K562 (cell line): Measurements from ENCODE around the gene TNFRSF19. TPM values are rescaled to one million over a fixed set of nuclear protein-coding genes. Genes with fewer than 3 reads are reported as not detected.

Experiments used
- ATAC-seq: fragments of 200-7000 bp; cut with Tn5 transposase; 3 replicates; pipeline ENCODE4 v1.9.1; 2020; ENCODE audit warnings: moderate library complexity
- BruUV-seq: library from RNA; stranded (reverse); fragments of 400-500 nt; replicated peaks from 2 replicates; lab custom pipeline; 2021; lab: Mats Ljungman, UMichigan
- CTCF ChIA-PET: fragments of 300-600 bp; formaldehyde crosslinking; extraction: SDS; loops from one replicate; lab custom pipeline; 2021; ENCODE audit warnings: low intra/inter-chr PET ratio; lab: Yijun Ruan, JAX
- POLR2A ChIA-PET: fragments of 300-600, 350-650 bp; sonication (Branson Sonifier 250); formaldehyde crosslinking; extraction: SDS; loops from one replicate; lab custom pipeline; 2021; ENCODE audit warnings: antibody characterized with exemption, inconsistent platforms; lab: Yijun Ruan, JAX
- DNase-seq, 4 experiments: peaks; one replicate each; pipeline versions ENCODE4 v3.0.0 to v3.0.0-alpha.2; 2011 to 2018; ENCODE audit warnings: low spot score in 3 of 4, mixed read lengths in 3 of 4; ENCODE audit errors: extremely low read depth in 1 of 4
- FAIRE-seq: peaks from 2 replicates; lab custom pipeline; 2011; peaks lifted over from hg19 to GRCh38; lab: Jason Lieb, UNC
- H2AFZ ChIP-seq: 2 replicates; pipeline ENCODE4 v1.6.0; 2011; ENCODE audit warnings: low read depth, low read length, control low read depth, inconsistent platforms
- H3K27ac ChIP-seq: fragments of 200-600 bp; 3 replicates; pipeline ENCODE4 v1.8.0; 2011; ENCODE audit warnings: low read depth, mild to moderate bottlenecking, control low read depth, inconsistent platforms, low read length, moderate library complexity, mixed read lengths; ENCODE audit errors: extremely low read depth
- H3K27me3 ChIP-seq, 2 experiments: fragments of 300-600 bp in 1 of 2; 2 replicates in 1 of 2; 3 replicates in 1 of 2; pipeline versions ENCODE4 v1.6.0 to v1.8.0; 2011; ENCODE audit warnings: inconsistent platforms in 2 of 2, low read length in 2 of 2, mild to moderate bottlenecking in 1 of 2, mixed read lengths in 1 of 2, moderate library complexity in 1 of 2; ENCODE audit not compliant: control insufficient read depth in 2 of 2, insufficient read depth in 2 of 2
- H3K36me3 ChIP-seq: fragments of 300-600 bp; 3 replicates; pipeline ENCODE4 v1.8.0; 2011; ENCODE audit warnings: mild to moderate bottlenecking, low read length, inconsistent platforms; ENCODE audit not compliant: control insufficient read depth, insufficient read depth
- H3K4me1 ChIP-seq, 2 experiments: fragments of 200-600 bp in 1 of 2; replicated peaks in 1 of 2; 2 replicates in 1 of 2; 3 replicates in 1 of 2; pipeline versions ENCODE4 v1.5.1 to v1.8.0; 2011; ENCODE audit warnings: inconsistent platforms in 2 of 2, low read length in 2 of 2, mild to moderate bottlenecking in 1 of 2, mixed read lengths in 1 of 2, moderate library complexity in 1 of 2; ENCODE audit not compliant: control insufficient read depth in 2 of 2, insufficient read depth in 2 of 2
- H3K4me2 ChIP-seq: 2 replicates; pipeline ENCODE4 v1.6.1; 2011; ENCODE audit warnings: low read length, control low read depth, inconsistent platforms, mixed read lengths; ENCODE audit not compliant: insufficient read depth
- H3K4me3 ChIP-seq: fragments of 200-600 bp; sonication (generic), shearing (Covaris generic); 2 replicates; pipeline ENCODE4 v1.5.1; 2016; ENCODE audit warnings: control low read depth, inconsistent platforms
- H3K79me2 ChIP-seq: fragments of 200-600 bp; 3 replicates; pipeline ENCODE4 v1.8.0; 2011; ENCODE audit warnings: low read length, inconsistent platforms; ENCODE audit not compliant: control insufficient read depth, insufficient read depth
- H3K9ac ChIP-seq, 2 experiments: 2 replicates each; pipeline versions ENCODE4 v1.6.0 to v1.6.1; 2011; ENCODE audit warnings: low read depth in 2 of 2, low read length in 2 of 2, control low read depth in 1 of 2, inconsistent platforms in 1 of 2, mild to moderate bottlenecking in 1 of 2, mixed read lengths in 1 of 2; ENCODE audit not compliant: insufficient read depth in 1 of 2
- H3K9me1 ChIP-seq: one replicate; pipeline ENCODE4 v1.6.0; 2011; ENCODE audit warnings: inconsistent platforms, mild to moderate bottlenecking, low read length, moderate library complexity; ENCODE audit not compliant: control insufficient read depth, insufficient read depth
- H3K9me3 ChIP-seq: replicated peaks from 2 replicates; pipeline ENCODE4 v1.5.1; 2011; ENCODE audit warnings: low read depth, low read length, inconsistent platforms; ENCODE audit not compliant: control insufficient read depth, insufficient read depth
- H4K20me1 ChIP-seq: replicated peaks from 2 replicates; pipeline ENCODE4 v1.6.1; 2011; ENCODE audit warnings: low read length, inconsistent platforms, mixed read lengths; ENCODE audit not compliant: control insufficient read depth, insufficient read depth
- ATF7 ChIP-seq: fragments of 450-650 bp; IDR thresholded peaks from 2 replicates; pipeline ENCODE4 v1.7.1; 2014; ENCODE audit warnings: mild to moderate bottlenecking, moderate library complexity
- BCL6 ChIP-seq: fragments of 250-450 bp; sonication (Bioruptor Pico); IDR thresholded peaks from 2 replicates; pipeline ENCODE4 v1.4.0; 2020
- BRCA1 ChIP-seq, 2 experiments: fragments of 450-650 bp in 1 of 2; sonication (generic) in 1 of 2; formaldehyde crosslinking in 1 of 2; IDR thresholded peaks; 2 replicates each; pipeline versions ENCODE4 v1.5.0 to v1.6.1; 2017 to 2020; ENCODE audit warnings: mild to moderate bottlenecking in 1 of 2, missing genetic modification reagents in 1 of 2
- CBX2 ChIP-seq: fragments of 200-600 bp; sonication (generic); IDR thresholded peaks from one replicate; pipeline ENCODE4 v1.6.1; 2012; ENCODE audit warnings: mild to moderate bottlenecking, low read length, inconsistent platforms; ENCODE audit not compliant: insufficient read depth, poor library complexity, severe bottlenecking
- CHD4 ChIP-seq: fragments of 200-600 bp; sonication (generic); IDR thresholded peaks from 3 replicates; pipeline ENCODE4 v1.6.1; 2012; ENCODE audit warnings: low read depth, mild to moderate bottlenecking, mixed read lengths, low read length, inconsistent platforms; ENCODE audit not compliant: insufficient read depth, insufficient replicate concordance, poor library complexity, severe bottlenecking
- DLX4 ChIP-seq: fragments of 250-450 bp; sonication (Bioruptor Pico); IDR thresholded peaks from 2 replicates; pipeline ENCODE4 v1.6.1; 2021; ENCODE audit warnings: mild to moderate bottlenecking
- MCM3 ChIP-seq: fragments of 450-650 bp; IDR thresholded peaks from 2 replicates; pipeline ENCODE4 v1.6.1; 2016
- MITF ChIP-seq: IDR thresholded peaks from 2 replicates; pipeline ENCODE4 v1.6.1; 2014; ENCODE audit warnings: antibody characterized with exemption
- MLX ChIP-seq, 2 experiments: fragments of 450-650 bp in 1 of 2; sonication (generic) in 1 of 2; formaldehyde crosslinking; conservative IDR thresholded peaks; 2 replicates each; pipeline versions ENCODE4 v1.4.0 to v1.8.1; 2020 to 2022; ENCODE audit warnings: mild to moderate bottlenecking in 1 of 2, missing genetic modification reagents in 1 of 2
- MTA2 ChIP-seq: fragments of 450-650 bp; IDR thresholded peaks from 2 replicates; pipeline ENCODE4 v1.6.1; 2016; ENCODE audit warnings: low read depth
- NR0B1 ChIP-seq: fragments of 450-650 bp; IDR thresholded peaks from one replicate; pipeline ENCODE4 v1.6.1; 2018; ENCODE audit warnings: mild to moderate bottlenecking, moderate library complexity; ENCODE audit not compliant: partially characterized antibody
- PYGO2 ChIP-seq: fragments of 450-650 bp; IDR thresholded peaks from 2 replicates; pipeline ENCODE4 v1.6.1; 2016; ENCODE audit warnings: mild to moderate bottlenecking, missing genetic modification characterization, moderate library complexity, missing compliant biosample characterization
- RFX7 ChIP-seq: fragments of 250-450 bp; sonication (Bioruptor Pico); IDR thresholded peaks from 2 replicates; pipeline ENCODE4 v1.5.1; 2021; ENCODE audit warnings: mild to moderate bottlenecking
- TRIM24 ChIP-seq, 2 experiments: fragments of 450-650 bp; IDR thresholded peaks; 2 replicates each; pipeline ENCODE4 v1.6.1; 2016
- ZKSCAN8 ChIP-seq: fragments of 200-800 bp; sonication (Bioruptor generic); IDR thresholded peaks from 2 replicates; pipeline ENCODE4 v1.6.1; 2016; ENCODE audit warnings: missing genetic modification characterization, missing compliant biosample characterization
- ZNF184 ChIP-seq: sonication (generic); formaldehyde crosslinking; IDR thresholded peaks from 2 replicates; pipeline ENCODE4 v1.5.0; 2020; ENCODE audit warnings: missing genetic modification reagents
- ZNF274 ChIP-seq: IDR thresholded peaks from 2 replicates; pipeline ENCODE4 v1.6.1; 2011; ENCODE audit warnings: low read depth, mild to moderate bottlenecking, low read length, moderate library complexity, borderline replicate concordance
- ZNF41 ChIP-seq: fragments of 250-450 bp; sonication (Bioruptor Pico); conservative IDR thresholded peaks from 2 replicates; pipeline ENCODE4 v1.4.0; 2020; ENCODE audit warnings: mild to moderate bottlenecking
- ZNF561 ChIP-seq: fragments of 450-650 bp; formaldehyde crosslinking; conservative IDR thresholded peaks from 2 replicates; pipeline ENCODE4 v1.4.0; 2020; ENCODE audit warnings: mild to moderate bottlenecking, moderate library complexity
- WGBS: fragments of 100-300 bp; shearing (Covaris generic); methylation state at CpG from one replicate; pipeline ENCODE4 v1.1.6; 2016; ENCODE audit warnings: low coverage, mixed read lengths; ENCODE audit not compliant: insufficient coverage; ENCODE audit errors: missing lambda C conversion rate; 5-methylcytosine and 5-hydroxymethylcytosine counted together
- in situ Hi-C: fragments of 300-500 bp; cut with MboI; formaldehyde crosslinking; loops from 4 replicates; pipeline ENCODE4 v1.15.0; 2018; ENCODE audit warnings: inconsistent platforms, mixed read lengths
- intact Hi-C: fragments of 100-400 bp; cut with micrococcal nuclease; formaldehyde crosslinking; loops from 2 replicates; pipeline ENCODE4 v1.14.2; 2022
- polyA plus RNA-seq, 8 experiments: library from polyadenylated mRNA; depleted of rRNA in 4 of 8; stranded (reverse) in 5 of 8; unstranded in 3 of 8; fragments of >200 nt; fragmentation: Nextera tagmentation in 2 of 8; fragmentation: Illumina TruSeq in 1 of 8; extraction: Ambion mirVana in 2 of 8; extraction: Trizol in 1 of 8; gene quantifications; 2 replicates each; pipeline versions ENCODE4 v1.2.1 to v1.2.3, GENCODE V29; 2011 to 2014; ENCODE audit warnings: inconsistent platforms in 1 of 8, missing spikeins in 1 of 8
- total RNA-seq, 7 experiments: library from RNA; depleted of rRNA in 6 of 7; stranded (reverse); fragments of >200 nt in 6 of 7; fragmentation: Illumina TruSeq in 2 of 7; extraction: Trizol in 2 of 7; gene quantifications; 2 replicates each; pipeline versions ENCODE4 v1.2.1 to v1.2.3, GENCODE V29; 2011 to 2021; ENCODE audit warnings: low replicate concordance in 1 of 7

TNFRSF19 gene
- total and polyA plus RNA-seq, 9 of the 15 experiments (the other 6 are each of a cell fraction or from before 2014, with no cell fraction given): 0.01 to 0.07 TPM; not detected in 7

- no peak for TF ChIP-seq DLX4
- no peak for TF ChIP-seq BRCA1 (IDR thresholded peaks at IDR 0.05)
- no peak for TF ChIP-seq BRCA1 (CRISPR knock-in tag; IDR thresholded peaks at IDR 0.05)
Measured at GRCh38 chr13:23696610-23697009, 126.4 kb downstream of the TNFRSF19 start (continued).

GRCh38 chr13:23697772-23698313 is 127.6 kb downstream of the TNFRSF19 start:
- Histone ChIP-seq H3K4me2 (no peak overlapping the region), H2AFZ (no peak overlapping the region), H4K20me1 (no peaks in the 10 kb centered on the region), H3K27ac (no peak overlapping the region), H3K9ac (no peak overlapping the region), H3K27me3 (peaks cover 11 to 38% of the 10 kb centered on the region in 2 experiments; a peak in 4 of 5 replicates), H3K4me1 (peaks cover 0 to 9% of the 10 kb centered on the region in 2 experiments; a peak in 2 of 5 replicates), H3K9me3 (no peaks in the 10 kb centered on the region), H3K79me2 (no peaks in the 10 kb centered on the region), H3K4me3 (no peak overlapping the region), H3K9me1 (no peaks in the 10 kb centered on the region), H3K36me3 (no peaks in the 10 kb centered on the region)
- no TSS peak for BruUV-seq
- CTCF ChIA-PET: no interaction called here
- DNase-seq (no peak), FAIRE-seq (no peak), ATAC-seq (no peak)
- in situ Hi-C loops (no loop called here), intact Hi-C loops (no loop called here)
- POLR2A ChIA-PET: no interaction called here
- 0% methylated on average over 1 of the region's 1 CpG for WGBS
- TF ChIP-seq NR0B1 (no peak), MCM3 (no peak), BCL6 (no peak), ZNF184 (no peak), ATF7 (no peak), CBX2 (no peak), MLX (CRISPR knock-in tag; conservative IDR thresholded peaks at IDR 0.05) (no peak), TRIM24 (IDR thresholded peaks at IDR 0.05) (no peak), ZKSCAN8 (CRISPR knock-in tag) (no peak), ZNF561 (CRISPR knock-in tag) (no peak), ZNF41 (CRISPR knock-in tag) (no peak), MITF (no peak), RFX7 (CRISPR knock-in tag) (no peak), PYGO2 (no peak), CHD4 (no peak), MTA2 (no peak), ZNF274 (no peak)
